Head of caudate nucleus (tissue), 42 donors: ENCODE measurements around the gene CHCHD6.
A peak's percentile ranks its signal among the peaks of the same experiment; 100 is the strongest.

Experiments used
- DNase-seq, 42 donors: peaks; one replicate each; pipeline versions ENCODE4 v3.0.0 to v3.0.0-alpha.2; 2020 to 2021; ENCODE audit warnings: mixed read lengths in 7 of 42
- intact Hi-C: fragments of 100-400 bp; cut with DNase I; formaldehyde crosslinking; loops from one replicate; pipeline ENCODE4 v1.15.0; 2022

CHCHD6 gene

DNA sequence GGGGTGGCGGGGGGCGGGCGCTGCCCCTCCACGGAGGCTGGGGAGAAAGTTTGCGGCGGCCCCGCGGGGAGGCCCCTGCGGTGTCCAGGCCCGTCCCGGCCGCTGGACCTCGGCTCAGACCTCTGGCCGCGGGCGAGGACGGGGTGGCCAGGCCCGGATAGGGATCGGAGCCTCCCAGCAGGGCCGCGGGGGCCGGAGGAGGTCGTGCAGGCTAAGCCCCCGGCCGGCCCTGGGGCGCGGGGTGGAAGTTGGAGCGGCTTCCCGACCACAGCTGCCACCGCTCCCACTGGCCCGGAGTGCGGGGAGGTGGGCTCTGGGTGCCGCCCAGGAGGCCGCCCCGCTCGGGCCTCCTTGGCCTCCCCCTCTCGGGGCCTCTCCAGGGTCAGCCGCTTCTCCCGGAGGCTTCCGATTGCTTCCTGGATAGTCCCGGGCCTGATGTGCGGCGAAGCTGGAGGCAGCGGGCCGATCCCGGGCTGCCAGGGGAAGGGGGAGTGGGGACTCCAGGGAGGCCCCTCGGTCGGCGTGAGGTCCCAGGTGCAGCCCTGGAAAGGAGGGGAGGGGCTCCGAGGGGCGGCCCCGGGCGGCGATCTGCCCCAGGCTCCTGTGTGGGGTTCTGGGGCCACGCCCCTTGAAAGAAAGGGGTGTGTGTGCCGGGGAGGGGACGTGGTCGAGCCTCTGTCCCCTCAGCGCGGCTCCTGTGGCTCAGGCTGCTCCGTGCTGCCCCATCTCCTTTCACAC, 279.8 kb downstream of the CHCHD6 start:
- intact Hi-C loops: loop anchor here (2.0 kb wide), 1 partner anchor 231 kb away; no protein-coding TSS in a partner anchor
- DNase-seq: peak in 2 of 42 donors; percentile 31 to 41

DNA sequence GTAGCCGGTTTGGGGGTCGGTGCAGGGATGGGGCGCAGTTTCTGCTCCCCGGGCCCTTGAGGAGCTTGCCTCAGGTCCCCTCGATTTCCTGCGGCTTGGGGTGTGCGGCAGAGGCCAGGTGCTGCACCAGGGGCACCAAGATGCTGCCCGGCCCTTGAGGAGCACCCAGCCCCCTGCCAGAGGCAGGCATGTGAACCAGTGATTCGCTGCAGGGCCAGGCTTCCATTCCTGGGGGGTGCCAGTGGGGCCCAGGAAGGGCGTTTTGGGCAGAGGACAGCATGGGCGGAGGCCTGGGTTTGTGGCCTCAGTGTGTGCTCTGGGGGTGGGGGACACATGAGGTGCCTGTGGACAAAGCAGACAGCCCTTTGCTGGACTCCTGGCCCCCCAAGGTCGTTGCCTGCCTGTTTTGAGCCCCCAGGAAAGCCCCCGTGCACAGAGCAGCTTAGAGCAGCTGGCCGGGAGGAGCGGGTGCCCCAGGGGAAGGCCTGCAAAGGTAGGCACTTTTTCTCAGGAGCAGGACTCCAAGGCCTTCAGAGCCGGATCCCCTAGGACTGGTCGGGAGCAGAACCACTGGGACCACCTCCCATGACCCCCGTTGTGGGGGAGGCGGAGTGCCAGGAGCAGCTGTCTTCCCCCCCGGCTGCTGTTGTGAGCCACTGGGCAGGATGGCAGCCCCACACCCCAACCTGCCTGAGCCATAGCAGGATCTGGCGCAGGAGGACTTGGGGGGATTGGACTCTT, 280.5 kb downstream of the CHCHD6 start:
- intact Hi-C loops: no loop called here
- no peak for DNase-seq

DNA sequence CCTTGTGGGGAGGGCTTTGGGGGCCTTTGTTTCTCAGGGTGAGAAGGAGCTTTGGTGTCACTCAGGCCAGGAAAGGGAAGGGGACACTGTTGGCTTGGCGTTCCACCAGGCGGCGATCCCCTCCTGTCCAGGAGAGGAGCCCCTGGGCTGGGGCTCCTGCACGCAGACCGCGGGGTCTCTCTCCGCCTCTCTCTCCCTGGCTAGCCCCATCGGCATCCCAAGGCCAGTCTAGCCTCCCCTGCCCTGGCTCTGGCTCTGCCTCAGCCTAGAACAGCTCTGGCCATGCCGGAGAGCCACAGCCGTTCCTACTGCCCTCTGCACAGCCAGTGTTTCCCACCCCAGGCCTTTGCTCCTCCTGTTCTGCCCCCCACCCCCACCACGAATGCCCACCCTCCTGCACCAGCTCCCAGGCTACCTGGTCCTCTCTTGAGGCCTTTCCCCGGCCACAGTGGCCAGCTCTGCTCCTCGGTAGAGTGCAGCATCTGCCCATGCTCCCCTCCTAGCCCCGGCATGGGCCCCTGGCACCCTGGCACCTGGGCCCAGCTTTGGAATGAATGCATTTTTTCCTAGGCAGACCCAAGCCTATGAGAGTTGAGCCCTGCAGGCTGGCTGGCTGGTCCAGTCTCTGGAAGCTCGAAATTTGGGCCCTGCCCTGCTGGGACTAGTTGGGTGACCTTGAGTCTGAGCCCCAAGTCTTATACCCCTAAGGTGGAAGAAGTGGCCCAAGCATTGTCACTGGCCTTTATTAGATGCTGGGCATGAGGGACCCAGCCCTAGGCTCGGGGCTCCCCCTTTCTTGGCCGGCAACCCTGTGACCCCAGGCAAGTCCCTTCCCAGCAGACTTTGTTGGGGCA, 281.3 kb downstream of the CHCHD6 start:
- DNase-seq: no peak
- intact Hi-C loops: no loop called here

DNA sequence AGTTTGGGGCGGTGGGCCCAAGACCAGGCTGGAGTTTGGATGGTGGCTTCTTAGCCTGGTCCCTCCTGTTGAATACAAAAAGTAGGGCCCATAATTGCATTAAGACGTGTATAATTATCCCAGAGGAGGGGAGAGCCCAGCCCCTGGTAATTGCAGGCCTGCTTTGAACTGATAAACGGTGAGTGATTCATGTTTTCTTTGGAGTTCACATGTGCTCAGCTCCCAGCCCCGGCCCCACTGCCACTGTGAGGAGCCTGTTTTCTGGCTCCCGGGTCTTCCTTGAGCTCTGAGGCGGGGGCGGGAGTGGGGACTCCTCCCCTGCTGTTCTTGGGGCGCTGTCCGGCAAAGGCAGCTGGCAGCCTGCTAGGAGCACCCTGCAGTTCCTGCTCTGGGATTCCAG, 282.0 kb downstream of the CHCHD6 start:
- DNase-seq: no peak
- intact Hi-C loops: no loop called here

- intact Hi-C loops: no loop called here
- no peak for DNase-seq
These were observed 283.1 kb downstream of the CHCHD6 start for GRCh38 chr3:126987129-126987528.

- DNase-seq: no peak
- intact Hi-C loops: no loop called here
These were observed 283.6 kb downstream of the CHCHD6 start for GRCh38 chr3:126987596-126987995.

DNA sequence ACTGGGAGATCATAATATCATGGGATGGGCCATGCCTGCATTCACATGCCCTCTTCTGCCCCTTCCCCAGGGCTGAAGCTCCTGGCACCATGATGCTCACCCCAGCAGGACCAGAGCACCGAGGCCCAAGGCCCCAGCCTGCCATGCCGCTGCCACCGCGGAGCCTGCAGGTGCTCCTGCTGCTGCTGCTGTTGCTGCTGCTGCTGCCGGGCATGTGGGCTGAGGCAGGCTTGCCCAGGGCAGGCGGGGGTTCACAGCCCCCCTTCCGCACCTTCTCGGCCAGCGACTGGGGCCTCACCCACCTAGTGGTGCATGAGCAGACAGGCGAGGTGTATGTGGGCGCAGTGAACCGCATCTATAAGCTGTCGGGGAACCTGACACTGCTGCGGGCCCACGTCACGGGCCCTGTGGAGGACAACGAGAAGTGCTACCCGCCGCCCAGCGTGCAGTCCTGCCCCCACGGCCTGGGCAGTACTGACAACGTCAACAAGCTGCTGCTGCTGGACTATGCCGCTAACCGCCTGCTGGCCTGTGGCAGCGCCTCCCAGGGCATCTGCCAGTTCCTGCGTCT, 284.5 kb downstream of the CHCHD6 start:
- intact Hi-C loops: no loop called here
- no peak for DNase-seq

DNA sequence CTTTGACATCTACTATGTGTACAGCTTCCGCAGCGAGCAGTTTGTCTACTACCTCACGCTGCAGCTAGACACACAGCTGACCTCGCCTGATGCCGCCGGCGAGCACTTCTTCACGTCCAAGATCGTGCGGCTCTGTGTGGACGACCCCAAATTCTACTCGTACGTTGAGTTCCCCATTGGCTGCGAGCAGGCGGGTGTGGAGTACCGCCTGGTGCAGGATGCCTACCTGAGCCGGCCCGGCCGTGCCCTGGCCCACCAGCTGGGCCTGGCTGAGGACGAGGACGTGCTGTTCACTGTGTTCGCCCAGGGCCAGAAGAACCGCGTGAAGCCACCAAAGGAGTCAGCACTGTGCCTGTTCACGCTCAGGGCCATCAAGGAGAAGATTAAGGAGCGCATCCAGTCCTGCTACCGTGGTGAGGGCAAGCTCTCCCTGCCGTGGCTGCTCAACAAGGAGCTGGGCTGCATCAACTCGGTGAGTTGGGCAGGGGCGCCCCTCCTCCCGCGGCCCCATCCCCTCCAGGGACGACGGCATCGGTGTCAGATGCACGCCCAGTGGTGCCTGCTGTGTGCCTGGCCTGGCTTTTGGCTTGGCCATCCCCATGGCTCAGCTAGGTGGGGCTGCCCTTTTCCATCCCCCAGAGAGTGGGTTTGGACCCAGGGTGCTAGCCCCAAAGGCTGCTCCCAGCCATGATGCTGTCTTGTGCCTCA, 285.4 kb downstream of the CHCHD6 start:
- no peak for DNase-seq
- intact Hi-C loops: no loop called here

GRCh38 chr3:126990024-126990700, 286.1 kb downstream of the CHCHD6 start:
- no peak for DNase-seq
- intact Hi-C loops: no loop called here

- DNase-seq: no peak
- intact Hi-C loops: no loop called here
These were observed 286.9 kb downstream of the CHCHD6 start for GRCh38 chr3:126990890-126991289.

DNA sequence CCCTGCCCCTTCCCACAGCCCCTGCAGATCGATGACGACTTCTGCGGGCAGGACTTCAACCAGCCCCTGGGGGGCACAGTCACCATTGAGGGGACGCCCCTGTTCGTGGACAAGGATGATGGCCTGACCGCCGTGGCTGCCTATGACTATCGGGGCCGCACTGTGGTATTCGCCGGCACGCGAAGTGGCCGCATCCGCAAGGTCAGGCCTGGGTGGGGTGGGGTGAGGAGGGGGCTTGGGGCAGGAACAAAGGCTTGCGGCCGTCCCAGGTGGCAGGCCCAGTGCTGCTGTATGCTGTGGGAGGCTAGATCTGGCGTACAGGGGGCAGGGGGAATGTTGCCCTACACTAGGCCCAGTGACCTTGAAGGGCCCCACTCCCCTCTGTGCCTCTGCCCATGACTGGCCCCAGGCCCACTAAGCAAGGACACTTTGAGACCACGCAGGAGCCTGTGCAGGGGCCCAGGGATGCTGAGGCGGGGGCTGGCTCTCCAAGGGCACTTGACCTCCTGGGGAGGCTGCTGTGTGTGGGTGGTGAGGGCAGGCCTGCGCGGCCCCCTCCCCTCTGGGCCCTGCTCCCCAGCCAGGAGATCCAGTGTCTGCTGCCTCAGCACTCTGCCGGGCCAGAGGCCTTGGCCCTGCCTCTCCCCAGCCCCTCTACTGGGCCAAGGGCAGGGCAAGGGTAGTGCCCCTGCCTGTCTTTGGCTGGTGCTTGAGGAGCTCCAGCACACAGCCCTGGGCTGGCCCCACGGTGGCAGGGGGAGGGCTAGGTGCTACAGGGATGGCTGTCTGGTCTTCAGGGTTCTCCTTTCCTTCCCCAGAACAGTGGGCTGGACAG, 287.5 kb downstream of the CHCHD6 start:
- intact Hi-C loops: no loop called here
- no peak for DNase-seq

- intact Hi-C loops: no loop called here
- no peak for DNase-seq
These were observed 288.2 kb downstream of the CHCHD6 start for GRCh38 chr3:126992216-126992615.

GRCh38 chr3:126992776-126993175, 288.7 kb downstream of the CHCHD6 start:
- intact Hi-C loops: no loop called here
- DNase-seq: no peak

GRCh38 chr3:126993436-126993835, 289.4 kb downstream of the CHCHD6 start:
- DNase-seq: no peak
- intact Hi-C loops: no loop called here

DNA sequence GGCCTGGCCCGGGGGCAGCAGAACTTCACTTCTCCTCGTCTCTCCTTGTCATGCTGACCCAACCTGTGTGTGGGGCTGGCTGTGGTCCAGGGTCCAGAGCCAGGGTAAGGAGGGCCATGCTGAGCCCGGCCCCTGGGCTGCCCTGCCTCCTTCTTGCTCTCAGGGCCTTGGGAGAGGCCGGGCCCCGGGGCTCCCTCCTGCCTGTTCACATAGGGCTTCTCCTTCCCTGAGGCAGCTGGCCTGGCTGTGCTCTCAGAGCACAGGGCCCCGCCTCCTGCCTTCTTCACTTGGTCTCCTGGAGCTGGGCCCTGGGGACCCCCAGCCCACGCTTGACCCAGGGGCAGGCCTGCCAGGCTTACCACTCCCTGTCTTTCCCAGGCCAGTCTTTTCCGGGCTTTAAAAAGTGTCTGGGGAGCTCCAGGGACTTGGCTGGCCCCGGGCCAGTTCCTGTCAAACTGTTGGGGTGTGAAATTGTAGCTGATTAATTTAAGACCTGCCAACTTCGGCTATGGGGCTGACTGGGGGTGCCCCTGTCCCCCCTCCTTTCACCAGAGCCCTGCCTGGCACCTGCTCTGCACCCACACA, 290.7 kb downstream of the CHCHD6 start:
- peak in 1 of 42 donors; percentile 56 for DNase-seq
- intact Hi-C loops: no loop called here

- intact Hi-C loops: no loop called here
- DNase-seq: no peak
These were observed 291.3 kb downstream of the CHCHD6 start for GRCh38 chr3:126995254-126995780.
